GM18907 (cell line): ENCODE data around the gene MRPS9.

Experiments
- ATAC-seq: cut with Tn5 transposase; IDR thresholded peaks from one replicate; pipeline ENCODE4 v1.9.1; 2021; ENCODE audit warnings: mild to moderate bottlenecking, moderate library complexity; ENCODE audit not compliant: unreplicated experiment

The MRPS9 gene

DNA sequence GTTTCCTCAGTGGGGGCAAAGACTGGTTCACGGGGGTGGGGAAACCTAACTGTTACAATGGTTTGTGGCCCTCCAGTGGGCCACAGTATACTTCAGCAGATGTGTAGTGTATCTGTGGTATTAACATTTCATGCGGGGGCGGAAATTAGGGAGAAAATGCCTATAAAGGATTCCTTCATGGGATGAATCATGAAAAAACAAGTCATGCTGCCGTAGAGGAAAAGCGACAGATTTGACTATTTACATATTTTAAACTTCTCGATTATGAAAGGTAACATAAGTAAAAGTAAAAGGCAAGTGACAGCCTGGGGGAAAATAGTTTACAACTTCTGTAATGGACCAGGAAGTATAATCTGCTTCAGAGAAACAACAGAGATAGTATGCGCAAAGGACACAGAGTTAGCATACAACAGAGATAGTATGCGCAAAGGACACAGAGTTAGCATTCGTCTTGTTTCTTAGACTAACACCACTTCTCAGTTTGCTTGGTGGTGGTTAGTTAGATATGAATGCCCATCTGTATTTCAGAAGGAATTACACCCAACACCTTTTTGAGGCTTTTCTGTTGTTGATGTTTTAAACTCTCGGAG lies 41.1 kb downstream of the MRPS9 start:
- no peak for ATAC-seq

DNA sequence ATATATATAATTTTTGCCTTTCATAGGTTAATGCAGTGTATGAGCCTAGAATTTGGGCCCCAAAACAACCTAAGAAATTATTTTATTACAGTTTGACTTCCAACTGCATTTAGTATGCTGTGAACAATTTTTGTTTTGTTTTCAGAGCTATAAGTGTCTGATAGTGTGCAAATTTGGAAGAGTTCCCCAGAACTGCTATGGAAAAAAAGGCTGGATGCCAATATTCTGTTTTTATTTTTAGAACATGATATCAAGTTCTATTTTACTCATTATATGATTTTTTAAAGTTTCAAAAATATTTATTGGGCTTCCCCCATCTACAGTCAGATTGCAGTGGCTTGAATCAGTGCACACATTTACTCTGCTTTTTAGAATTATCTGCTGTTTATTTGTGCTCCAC lies 42.6 kb downstream of the MRPS9 start:
- no peak for ATAC-seq

DNA sequence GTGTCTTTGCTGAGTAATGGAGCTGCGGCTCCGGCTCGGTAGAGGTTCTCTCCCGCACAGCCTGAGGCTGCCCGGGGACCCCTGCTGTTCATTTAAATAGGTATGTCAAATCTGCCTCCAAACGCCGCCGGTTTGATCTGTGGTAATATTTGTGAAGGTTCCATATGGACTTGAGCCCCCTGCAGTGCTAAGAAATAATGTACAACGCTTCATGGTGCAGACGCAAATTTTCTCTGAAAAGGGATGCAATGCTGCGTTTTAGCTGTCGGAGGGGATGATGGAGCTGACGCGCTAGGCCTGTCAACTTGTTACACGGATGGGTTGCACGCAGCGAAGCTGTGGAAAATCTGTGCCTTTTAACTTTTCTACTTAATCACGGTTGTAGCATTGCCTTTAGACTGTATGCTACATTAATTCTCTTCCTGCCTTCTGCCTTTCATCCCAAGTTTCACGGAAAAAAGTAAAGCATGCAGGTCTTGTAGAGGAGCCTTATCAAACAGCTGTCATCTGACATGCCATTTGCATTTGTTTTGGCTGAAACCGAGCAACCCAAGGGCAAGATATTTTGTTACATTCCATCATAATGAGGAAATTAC lies 43.2 kb downstream of the MRPS9 start:
- no peak for ATAC-seq

DNA sequence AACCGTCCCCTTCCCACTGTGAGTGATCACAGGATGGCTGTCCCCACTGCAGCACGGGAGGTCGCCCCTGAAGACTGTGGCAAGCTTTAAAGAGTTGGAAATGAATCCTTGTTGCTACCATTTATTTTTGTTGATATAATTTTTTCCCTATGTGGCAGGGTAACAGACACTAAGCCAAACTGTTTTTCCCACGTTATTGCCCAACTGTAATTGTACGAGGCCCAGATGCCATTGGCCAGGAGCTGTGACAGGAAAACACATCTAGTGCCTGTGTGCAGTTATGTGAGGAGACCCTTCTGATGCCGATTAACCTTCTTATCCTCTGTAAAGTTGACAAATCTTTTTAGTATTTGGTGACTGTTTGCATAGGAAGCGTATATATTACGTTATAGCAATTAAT lies 44.2 kb downstream of the MRPS9 start:
- ATAC-seq: no peak

DNA sequence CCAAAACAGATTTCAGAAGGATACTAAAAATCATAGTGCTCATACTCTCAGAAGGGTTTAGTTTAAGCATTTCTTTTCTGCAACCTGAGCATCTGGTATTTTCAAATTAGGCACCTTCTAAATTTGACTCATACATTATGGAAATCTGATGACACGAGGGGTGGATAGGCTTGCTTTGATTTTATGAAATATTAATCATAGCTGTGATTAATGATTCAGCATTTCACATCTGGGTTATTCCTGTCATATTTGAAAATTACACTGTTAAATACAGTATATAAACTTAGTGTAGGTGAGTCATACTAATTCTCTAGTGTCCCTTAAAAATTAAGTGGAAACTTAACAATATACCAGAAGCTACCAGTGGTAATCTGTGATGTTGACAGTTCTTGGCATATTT lies 47.7 kb downstream of the MRPS9 start:
- ATAC-seq: no peak

DNA sequence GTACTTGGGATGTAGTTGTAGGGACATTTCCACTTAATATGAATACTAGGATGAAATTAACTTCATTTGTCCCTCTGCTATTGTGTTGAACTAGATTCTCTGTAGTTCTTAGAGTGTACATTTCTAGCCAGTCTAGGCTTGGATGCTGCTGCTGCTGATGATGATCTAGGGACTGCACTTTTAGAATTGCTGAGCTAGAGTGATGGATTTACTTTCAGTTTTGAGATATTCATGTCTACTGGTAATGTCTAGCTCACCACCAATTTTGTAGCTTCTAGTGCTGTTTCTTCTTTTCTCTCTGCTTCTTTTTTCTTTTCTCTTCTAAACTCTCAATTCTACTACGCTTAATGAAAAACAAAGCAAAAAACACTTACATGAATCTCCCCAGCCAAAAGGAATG lies 49.4 kb downstream of the MRPS9 start:
- ATAC-seq: peak; percentile 64

DNA sequence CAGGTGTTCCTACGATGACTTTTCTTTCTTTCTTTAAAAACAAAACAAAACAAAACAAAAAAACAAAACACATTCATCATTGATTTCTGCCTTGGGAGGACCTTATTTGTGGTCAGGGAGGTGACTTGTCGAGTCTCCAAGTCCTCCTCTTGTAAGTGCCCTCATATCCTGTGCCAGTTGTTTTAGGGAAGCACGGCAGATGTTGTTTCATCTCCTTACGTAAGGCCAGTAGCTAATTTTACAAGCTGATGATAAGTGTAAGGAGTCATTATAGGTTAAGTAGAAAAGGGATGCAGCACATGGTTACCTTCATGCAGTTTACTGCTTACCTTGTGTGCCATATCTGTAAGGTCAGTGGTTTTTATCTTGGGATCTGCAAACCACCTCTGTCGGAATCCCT lies 52.2 kb downstream of the MRPS9 start:
- ATAC-seq: no peak

DNA sequence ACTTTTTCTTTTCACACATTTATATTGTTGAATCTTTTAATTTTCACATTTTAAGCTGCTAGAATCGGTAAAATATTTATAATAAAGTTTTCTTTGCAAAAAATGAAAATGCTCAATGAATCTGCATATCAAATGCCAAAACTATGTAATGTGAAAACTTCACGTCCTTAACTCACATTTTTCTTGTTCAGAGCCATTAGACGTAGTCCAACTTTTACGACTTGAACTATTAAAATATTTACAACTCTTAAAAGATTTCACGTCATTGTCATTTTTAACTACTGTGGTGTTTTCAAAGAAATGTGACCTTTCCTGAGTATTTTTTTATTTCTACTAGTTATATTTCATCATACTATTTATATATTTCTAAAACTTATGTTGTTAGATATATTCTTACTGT lies 54.9 kb downstream of the MRPS9 start:
- no peak for ATAC-seq

DNA sequence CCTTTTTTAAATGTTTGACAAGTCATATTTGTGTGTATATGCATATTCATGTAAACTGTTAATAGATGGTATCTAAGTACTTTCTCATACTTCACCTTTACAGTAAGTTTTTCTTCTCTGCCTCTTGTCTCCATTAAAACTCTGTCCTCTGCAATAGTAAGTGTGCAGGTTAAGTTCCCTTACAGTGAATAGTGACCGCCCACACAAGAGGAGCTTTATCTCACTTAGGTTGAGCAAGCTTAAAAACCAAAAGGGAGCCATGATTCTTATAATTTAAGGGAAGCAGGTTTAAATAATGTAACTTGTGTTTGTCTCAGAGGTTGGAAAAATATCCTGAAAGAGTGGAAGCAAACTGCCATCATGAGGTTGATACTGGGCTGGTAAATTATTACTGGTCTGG lies 61.3 kb downstream of the MRPS9 start:
- no peak for ATAC-seq

DNA sequence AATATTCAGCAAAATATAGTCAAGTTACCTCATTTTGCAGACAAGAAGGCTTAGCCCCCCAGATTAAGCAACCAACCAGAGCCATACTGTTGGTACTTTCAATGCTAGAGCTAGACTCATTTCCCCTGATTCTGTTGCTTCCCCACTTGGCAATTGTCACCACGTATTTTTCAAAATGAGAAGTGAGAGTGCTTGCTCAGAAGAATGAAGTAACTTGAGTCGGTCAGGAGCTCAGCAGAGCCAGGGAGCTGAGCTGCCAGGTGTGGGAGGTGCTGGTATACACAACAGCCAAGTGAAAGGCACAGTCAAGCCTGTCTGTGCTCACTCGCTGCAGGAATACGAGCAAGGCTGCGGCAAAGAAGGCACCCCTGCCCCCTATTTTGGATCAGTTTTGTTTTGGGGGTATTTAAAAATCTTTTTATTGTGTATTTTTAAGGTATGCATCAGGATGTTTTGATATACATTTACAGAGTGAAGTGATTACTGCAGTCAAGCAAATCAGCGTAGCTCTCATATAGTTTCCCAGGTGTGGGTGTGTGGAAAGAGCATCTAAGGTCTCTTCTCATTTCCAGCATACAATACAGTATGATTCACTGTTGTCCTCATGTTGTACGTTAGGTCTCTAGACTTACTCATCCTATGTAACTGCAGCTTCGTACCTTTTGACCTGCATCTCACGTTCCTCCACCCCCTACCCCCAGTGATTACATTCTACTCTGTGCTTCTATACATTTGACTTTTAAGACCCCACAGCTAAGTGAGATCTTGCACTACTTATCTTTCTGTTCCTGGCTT lies 62.4 kb downstream of the MRPS9 start:
- peak; percentile 76 for ATAC-seq

DNA sequence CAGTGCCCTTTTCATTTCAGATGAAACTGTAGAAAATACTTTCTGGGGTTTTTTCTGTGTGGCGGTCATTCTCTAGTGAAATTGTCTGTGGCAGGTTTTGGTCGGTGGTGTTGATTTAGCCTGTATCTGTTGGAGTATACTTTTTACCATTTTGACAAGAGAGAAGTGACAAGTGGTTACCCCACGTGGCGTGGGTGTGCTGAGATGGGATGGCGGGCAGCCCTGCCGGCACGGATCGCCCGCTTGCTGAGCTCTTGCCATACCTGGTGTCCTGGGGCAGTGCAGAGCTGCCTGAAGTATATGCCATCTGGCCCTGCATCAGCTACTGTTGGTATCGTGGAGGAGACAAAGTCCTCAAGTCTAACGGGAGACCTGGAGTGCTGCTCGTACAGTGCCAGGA lies 64.1 kb downstream of the MRPS9 start:
- ATAC-seq: no peak

DNA sequence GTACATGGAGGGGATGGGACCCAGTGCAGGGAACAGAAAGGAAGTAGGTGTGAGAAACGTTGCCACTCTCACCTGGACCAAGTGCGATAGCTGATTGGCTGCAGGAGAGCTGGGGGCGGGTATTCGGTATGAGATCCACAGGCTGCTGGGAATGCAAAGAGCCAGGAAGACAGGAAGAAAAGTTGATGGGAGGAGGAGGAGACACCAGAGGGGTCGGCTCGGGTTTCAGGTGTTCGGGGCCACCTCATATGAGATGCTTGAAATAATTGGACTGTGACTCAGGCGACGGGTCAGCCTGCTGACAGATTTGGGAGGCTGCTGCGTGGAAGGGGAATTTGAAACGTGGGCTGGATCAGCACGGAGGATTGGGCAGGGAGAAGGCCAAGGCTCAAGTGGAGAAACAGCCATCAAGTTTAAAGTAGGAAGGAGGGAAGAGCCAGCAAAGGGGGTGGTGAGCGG lies 65.1 kb downstream of the MRPS9 start:
- ATAC-seq: no peak

DNA sequence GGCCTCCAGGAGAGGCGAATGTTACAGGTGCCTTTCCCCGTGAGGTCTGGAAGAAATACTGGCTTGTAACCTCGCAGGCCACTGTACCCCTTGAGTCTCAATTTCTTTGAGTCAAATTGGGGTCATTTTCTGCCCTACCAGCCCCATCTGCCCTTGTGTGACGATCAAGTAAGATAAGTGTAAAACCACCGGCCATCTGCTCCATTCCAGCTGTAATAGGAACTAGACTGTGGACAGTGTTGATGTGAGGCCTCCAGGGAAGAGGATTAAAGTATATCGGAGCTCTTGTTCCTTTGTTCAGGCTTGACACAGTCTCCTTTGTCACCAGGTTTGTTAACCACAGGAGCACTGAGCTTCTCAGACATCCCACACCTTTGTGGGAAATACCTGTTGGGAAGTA lies 65.6 kb downstream of the MRPS9 start:
- ATAC-seq: no peak

DNA sequence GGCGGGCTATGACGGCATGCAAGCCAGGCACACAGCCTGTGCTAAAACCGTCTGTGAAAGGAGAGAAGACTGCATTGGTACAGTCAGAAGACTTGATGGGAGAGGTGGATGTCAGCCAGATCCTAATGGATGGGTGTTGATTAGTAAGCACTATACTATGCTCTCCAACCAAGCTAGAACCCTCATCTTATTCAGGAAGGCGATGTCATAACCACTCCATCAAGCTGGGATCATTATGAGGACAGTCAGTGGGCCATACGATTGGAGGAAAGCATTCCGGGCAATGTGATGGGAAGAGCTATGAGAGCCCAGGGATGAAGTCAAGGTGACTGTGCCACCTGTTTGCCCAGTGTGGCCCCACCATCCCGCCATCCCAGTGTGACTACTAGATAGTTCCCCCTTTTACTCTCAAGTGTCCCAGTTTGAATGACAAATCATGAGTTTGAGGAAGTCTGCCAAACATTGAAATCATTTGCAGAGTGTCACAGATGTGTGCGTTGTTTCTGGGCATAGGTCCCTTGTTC lies 66.4 kb downstream of the MRPS9 start:
- ATAC-seq: no peak

DNA sequence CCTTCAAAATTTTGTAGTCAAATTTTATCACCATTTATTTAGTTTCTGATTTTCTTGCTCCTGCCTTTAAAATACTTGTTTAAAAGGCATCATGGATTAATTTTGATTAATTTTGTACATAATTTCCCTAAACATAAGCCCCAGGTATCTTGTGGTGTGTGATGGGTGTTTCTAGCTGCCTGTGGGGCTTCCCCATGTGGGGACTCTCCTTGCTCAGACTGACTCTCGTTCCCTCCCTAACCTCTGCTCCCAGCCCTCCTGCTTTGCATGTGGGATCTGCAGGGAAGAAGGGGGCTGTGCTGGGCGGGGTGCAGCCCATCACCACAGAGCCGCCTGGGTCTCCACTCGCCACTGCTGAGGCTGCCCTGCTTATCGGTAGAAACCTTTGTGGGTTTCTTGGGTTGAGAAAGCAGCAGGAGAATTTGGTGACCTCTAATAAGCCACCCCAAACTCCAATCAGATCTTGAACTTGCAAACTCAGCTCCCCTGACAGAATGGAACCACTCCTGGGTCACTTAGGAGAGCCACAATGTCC lies 72.5 kb downstream of the MRPS9 start:
- no peak for ATAC-seq

DNA sequence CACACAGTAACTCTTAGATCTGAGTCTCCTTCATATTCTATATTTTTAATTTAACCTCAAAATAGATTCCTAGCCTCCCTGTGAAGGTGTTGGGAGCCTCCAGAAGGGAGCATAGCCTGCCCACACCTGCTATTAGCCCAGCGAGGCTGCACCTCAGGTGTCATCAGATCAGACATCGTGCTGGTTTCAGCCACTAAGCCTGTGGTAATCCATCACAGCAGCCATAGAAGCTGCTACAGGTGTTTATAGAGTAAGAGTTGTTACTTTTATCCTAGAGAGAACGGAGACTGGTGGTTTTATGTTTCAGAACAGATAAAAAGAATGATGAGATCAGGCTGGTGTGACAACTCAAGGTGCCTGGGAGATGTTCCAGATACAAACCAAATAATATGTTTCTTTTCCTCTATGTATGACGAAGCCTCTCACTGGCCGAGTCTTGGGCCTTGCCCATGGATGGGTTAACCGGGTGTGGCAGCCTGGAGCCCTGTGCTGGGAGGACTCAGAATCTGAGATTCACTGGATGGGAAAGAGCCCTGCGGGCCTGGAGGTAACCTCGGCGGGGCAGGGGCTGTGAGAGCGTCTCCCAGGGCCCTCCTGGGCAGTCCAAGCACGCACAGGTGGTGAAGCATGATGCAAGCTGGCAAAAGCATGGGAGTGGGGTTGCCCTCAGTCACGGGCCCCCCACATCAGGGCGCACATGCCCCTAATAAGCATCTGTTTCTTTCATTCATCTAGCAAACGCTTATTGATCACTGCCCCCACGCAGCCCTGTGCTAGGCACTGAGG lies 73.7 kb downstream of the MRPS9 start:
- no peak for ATAC-seq

DNA sequence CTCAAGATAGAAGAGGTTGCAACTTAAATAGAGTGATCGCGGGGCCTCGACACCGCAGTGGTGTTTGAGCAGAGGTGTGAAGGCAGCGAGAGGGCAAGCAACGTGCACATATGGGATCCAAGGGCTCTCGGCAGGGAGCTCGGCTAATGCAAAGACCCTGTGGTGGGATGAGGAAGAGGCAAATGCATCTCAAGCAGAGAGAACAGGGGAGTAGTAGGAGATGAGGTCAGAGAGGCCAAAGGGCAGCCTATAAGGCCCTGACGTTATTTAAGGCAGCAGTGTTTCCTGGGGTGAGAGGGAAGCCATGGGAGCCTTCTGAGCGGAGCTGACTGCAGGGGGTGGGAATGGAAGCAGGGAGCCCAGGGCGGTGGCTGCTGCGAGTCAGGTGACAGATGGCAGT lies 74.5 kb downstream of the MRPS9 start:
- no peak for ATAC-seq

DNA sequence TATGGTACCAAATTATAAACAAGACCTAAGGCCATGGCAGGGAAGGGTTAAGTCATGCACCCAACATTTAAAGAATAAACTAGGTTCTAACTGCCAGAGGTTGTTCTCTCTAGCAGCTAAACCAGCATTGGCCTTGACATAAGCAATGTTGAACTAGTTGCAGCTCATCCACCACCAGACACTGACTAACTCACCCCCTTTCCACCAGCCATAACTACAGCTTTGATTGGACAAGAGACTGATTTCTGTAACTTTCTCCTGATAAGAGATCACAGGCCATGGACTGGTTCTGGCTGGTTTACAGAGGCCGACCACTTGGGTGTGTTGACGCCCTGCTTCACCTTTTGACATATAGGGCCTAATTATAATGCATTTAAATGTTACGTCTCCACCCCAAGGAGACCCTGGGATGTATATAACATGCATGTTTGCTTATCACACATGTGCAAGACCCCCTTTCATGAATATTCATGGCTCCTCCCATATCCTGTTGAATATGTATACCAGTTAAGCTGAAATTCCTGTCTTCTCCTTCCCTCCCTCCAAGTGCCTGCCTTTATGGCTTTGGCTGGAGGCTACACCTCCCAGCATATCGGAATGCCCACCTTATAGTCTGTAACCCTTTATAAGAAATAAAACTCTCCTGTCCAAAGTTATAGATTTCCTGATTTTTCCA lies 75.9 kb downstream of the MRPS9 start:
- ATAC-seq: no peak

DNA sequence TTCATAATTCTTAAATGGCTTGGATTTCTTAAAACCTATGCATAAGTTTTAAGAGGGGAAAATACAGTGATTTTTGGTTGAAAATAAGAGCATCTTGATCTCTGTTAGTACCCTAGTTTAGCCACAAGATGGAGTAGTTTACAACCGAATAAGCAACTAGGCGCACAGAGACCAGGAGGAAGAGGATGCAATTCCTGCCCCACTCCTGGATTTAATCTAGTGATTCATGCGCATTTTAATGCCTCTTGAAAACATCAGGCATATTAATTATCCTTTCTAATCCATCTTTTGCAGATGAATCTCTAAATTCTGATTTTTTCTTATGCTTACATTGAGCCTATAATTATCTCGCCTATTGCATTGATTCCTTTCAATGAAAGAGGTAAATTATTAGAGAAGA lies 76.7 kb downstream of the MRPS9 start:
- ATAC-seq: no peak

DNA sequence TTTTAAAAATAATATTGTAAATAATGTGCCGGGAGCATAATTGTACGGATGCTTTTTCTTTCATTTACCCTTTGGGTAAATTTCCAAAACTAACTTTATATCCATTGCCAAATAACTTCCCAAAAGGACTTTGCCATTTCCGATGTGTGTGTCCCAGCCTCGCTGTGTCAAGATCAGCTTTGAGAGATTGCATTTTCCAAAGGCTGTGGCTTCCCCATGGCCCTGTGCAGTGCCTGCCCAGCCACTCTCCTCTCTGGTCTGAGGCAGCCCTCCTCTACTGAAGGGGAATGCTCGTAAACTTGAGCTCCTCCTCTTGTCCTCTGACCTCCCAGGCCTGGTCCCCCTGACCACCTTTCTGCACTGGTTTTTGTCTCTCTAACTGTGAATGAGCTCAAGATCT lies 78.5 kb downstream of the MRPS9 start:
- no peak for ATAC-seq

DNA sequence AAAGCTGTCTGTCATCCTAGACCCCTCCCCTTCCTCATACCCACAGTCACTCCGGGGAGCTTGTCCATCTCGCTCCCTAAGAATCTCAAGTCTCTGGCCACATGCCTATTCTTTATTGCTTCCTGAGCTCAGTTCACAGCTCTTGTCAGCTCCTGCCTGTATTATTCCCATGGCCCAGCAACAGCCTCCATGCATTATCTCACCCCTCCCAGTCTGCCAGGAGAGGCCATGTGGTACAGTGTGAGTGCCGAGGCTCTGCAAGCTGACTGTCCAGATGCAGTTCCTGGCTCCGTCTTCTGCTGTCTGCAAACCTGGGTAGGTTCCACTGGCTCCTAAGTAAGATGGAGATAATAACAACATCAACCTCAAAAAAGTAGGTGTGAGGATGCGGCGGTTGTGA lies 79.7 kb downstream of the MRPS9 start:
- ATAC-seq: no peak
